HEK293 (cell line): ENCODE results near the gene PRM3.

Experiments
- CTCF ChIA-PET: fragments of 350-600 bp; formaldehyde crosslinking; extraction: SDS; loops from one replicate; lab custom pipeline; 2021; ENCODE audit warnings: antibody characterized with exemption; lab: Yijun Ruan, JAX
- POLR2A ChIA-PET: fragments of 300-600 bp; formaldehyde crosslinking; extraction: SDS; loops from one replicate; lab custom pipeline; 2020; ENCODE audit warnings: antibody characterized with exemption, inconsistent platforms; lab: Yijun Ruan, JAX
- H3K27ac ChIP-seq: fragments of 200-500 bp; sonication (Bioruptor generic); 2 replicates; pipeline ENCODE4 v1.5.1; 2014; ENCODE audit warnings: low read depth, low read length, control low read depth, inconsistent platforms; ENCODE audit errors: extremely low read depth
- H3K36me3 ChIP-seq, 2 experiments: fragments of 200-500 bp in 1 of 2; sonication (Bioruptor generic) in 1 of 2; 1 replicate in 1 of 2; 2 replicates in 1 of 2; pipeline ENCODE4 v1.5.1; 2014 to 2017; ENCODE audit warnings: inconsistent platforms in 2 of 2, low read length in 2 of 2; ENCODE audit not compliant: control insufficient read depth in 2 of 2, insufficient read depth in 1 of 2
- H3K4me1 ChIP-seq: fragments of 200-500 bp; sonication (Bioruptor generic); 2 replicates; pipeline ENCODE4 v1.5.1; 2014; ENCODE audit warnings: mild to moderate bottlenecking, low read length, inconsistent platforms; ENCODE audit not compliant: control insufficient read depth, insufficient read depth
- H3K4me3 ChIP-seq: 2 replicates; pipeline ENCODE4 v1.5.1; 2011; ENCODE audit warnings: low read depth, mild to moderate bottlenecking, control low read depth, low read length, moderate library complexity
- H3K9me3 ChIP-seq: fragments of 200-500 bp; sonication (Bioruptor generic); 2 replicates; pipeline ENCODE4 v1.5.1; 2014; ENCODE audit warnings: low read depth, low read length, inconsistent platforms; ENCODE audit not compliant: control insufficient read depth, insufficient read depth
- ATF2 ChIP-seq: fragments of 450-650 bp; formaldehyde crosslinking; IDR thresholded peaks from 2 replicates; pipeline ENCODE4 v1.5.1; 2016; ENCODE audit warnings: missing biosample characterization, missing genetic modification characterization, low read depth
- IKZF3 ChIP-seq: fragments of 450-650 bp; IDR thresholded peaks from 2 replicates; pipeline ENCODE4 v1.5.0; 2018; ENCODE audit warnings: missing biosample characterization, mild to moderate bottlenecking, missing genetic modification characterization, moderate library complexity
- ZBTB7A ChIP-seq: fragments of 450-650 bp; formaldehyde crosslinking; IDR thresholded peaks from 2 replicates; pipeline ENCODE4 v1.5.1; 2016; ENCODE audit warnings: low read depth, missing biosample characterization, missing genetic modification characterization
- ZFHX2 ChIP-seq: fragments of 450-650 bp; formaldehyde crosslinking; conservative IDR thresholded peaks from 2 replicates; pipeline ENCODE4 v1.5.1; 2016; ENCODE audit warnings: missing biosample characterization, missing genetic modification characterization
- ZNF174 ChIP-seq: fragments of 450-650 bp; formaldehyde crosslinking; IDR thresholded peaks from 2 replicates; pipeline ENCODE4 v1.5.0; 2017; ENCODE audit warnings: missing biosample characterization, mild to moderate bottlenecking, missing genetic modification characterization
- ZNF266 ChIP-seq: fragments of 450-650 bp; formaldehyde crosslinking; IDR thresholded peaks from 2 replicates; pipeline ENCODE4 v1.5.1; 2016; ENCODE audit warnings: missing biosample characterization, missing genetic modification characterization, low read depth
- ZNF555 ChIP-seq: fragments of 450-650 bp; formaldehyde crosslinking; conservative IDR thresholded peaks from 2 replicates; pipeline ENCODE4 v1.5.1; 2017; ENCODE audit warnings: missing biosample characterization, mild to moderate bottlenecking, missing genetic modification characterization, inconsistent platforms
- ZNF600 ChIP-seq: fragments of 450-650 bp; formaldehyde crosslinking; IDR thresholded peaks from 2 replicates; pipeline ENCODE4 v1.5.1; 2016; ENCODE audit warnings: missing biosample characterization, missing genetic modification characterization
- ZNF623 ChIP-seq: fragments of 450-650 bp; formaldehyde crosslinking; IDR thresholded peaks from 2 replicates; pipeline ENCODE4 v1.5.1; 2016; ENCODE audit warnings: missing biosample characterization, missing genetic modification characterization
- ZSCAN16 ChIP-seq: fragments of 450-650 bp; formaldehyde crosslinking; IDR thresholded peaks from 2 replicates; pipeline ENCODE4 v1.5.1; 2016; ENCODE audit warnings: missing biosample characterization, missing genetic modification characterization

The PRM3 gene

GRCh38 chr16:11251525-11252481 is 21.6 kb downstream of the PRM3 start (continued):
- TF ChIP-seq ATF2 (tag by site-specific recombination) (no peak), ZBTB7A (no peak), ZNF266 (tag by site-specific recombination) (no peak), ZFHX2 (tag by site-specific recombination) (peak; percentile 78)

- Histone ChIP-seq H3K4me3 (no peak overlapping the region), H3K36me3 (no peaks in the 10 kb centered on the region), H3K9me3 (no peaks in the 10 kb centered on the region), H3K4me1 (no peaks in the 10 kb centered on the region), H3K27ac (no peak overlapping the region)
- CTCF ChIA-PET = no interaction called here
- TF ChIP-seq ZNF174 (tag by site-specific recombination) (no peak), ZSCAN16 (tag by site-specific recombination) (0 out of 2 replicates have a peak, but pooled peaks have one; percentile 25)
- POLR2A ChIA-PET = interaction anchor here (0.6 kb wide), 1 partner anchor 142 kb away, joined by 4 read pairs; no protein-coding TSS in a partner anchor
Observed at GRCh38 chr16:11250786-11251524, 22.5 kb downstream of the PRM3 start.

GRCh38 chr16:11250091-11250785 is 23.2 kb downstream of the PRM3 start:
- H3K36me3 ChIP-seq = no peaks in the 10 kb centered on the region
- CTCF ChIA-PET = no interaction called here
- no peaks in the 10 kb centered on the region for H3K9me3 ChIP-seq
- H3K27ac ChIP-seq = no peak overlapping the region
- no peaks in the 10 kb centered on the region for H3K4me1 ChIP-seq
- peak; percentile 58 for TF ChIP-seq ZNF600
- TF ChIP-seq IKZF3 (tag by site-specific recombination) = no peak
- POLR2A ChIA-PET = interaction anchor here (0.6 kb wide), 1 partner anchor 142 kb away, joined by 4 read pairs; no protein-coding TSS in a partner anchor
- no peak overlapping the region for H3K4me3 ChIP-seq

- TF ChIP-seq ZNF623 (tag by site-specific recombination) (peak; percentile 39), ZNF555 (tag by site-specific recombination) (no peak)
- TF ChIP-seq, all 188 proteins: peak for 1
- POLR2A ChIA-PET = no interaction called here
- CTCF ChIA-PET = no interaction called here
- Histone ChIP-seq H3K4me3 (no peak overlapping the region), H3K9me3 (no peaks in the 10 kb centered on the region), H3K27ac (no peak overlapping the region), H3K4me1 (no peaks in the 10 kb centered on the region), H3K36me3 (no peaks in the 10 kb centered on the region)
Observed at GRCh38 chr16:11249233-11250061, 24.0 kb downstream of the PRM3 start.
